GM18508 (cell line): ENCODE data around the gene PDLIM1.

Source experiments
- ATAC-seq: cut with Tn5 transposase; IDR thresholded peaks from one replicate; pipeline ENCODE4 v1.9.1; 2021; ENCODE audit warnings: moderate number of reproducible peaks; ENCODE audit not compliant: insufficient read depth, unreplicated experiment

The PDLIM1 gene

GRCh38 chr10:95289921-95290421 lies 832 bp downstream of the PDLIM1 start:
- ATAC-seq = no peak

GRCh38 chr10:95289003-95289920 lies 1.5 kb downstream of the PDLIM1 start:
- ATAC-seq = no peak

DNA sequence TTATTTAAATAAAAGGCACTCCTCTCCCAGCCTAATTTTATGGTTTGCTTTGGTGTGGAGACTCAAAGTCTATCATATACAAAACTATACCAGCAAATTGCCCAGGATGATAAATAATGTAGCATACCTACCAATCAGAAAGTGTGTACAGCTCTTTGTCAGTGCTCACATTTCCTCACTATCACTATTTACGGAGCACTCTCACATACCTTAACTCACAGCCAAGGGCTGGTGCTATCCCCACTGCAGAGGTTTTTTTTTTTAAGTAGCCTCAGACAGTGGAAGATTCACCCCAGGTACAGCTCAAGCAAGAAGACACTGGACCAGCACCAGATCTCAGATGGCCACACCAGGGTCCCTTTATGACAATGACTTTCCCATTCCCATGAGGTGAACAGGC lies 2.5 kb downstream of the PDLIM1 start:
- no peak for ATAC-seq

DNA sequence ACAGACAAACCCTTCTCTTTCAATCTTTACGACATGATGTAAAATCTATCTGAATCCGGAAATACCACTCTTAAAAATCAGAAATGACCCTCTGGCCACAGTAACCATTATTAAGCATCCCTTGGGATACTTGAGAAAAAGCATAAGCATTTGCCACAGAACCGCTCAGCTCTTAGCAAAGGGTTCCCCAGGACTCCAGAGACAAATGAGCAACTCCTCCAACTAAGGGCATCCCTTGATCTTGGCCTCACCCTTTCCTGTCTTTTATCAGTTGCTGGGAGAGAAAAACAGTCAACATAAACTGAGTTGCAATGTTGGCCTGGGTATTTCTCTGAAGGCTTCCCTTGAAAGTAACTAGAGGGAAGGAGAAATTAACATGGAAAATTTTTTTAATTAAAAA lies 3.5 kb downstream of the PDLIM1 start:
- ATAC-seq = no peak

DNA sequence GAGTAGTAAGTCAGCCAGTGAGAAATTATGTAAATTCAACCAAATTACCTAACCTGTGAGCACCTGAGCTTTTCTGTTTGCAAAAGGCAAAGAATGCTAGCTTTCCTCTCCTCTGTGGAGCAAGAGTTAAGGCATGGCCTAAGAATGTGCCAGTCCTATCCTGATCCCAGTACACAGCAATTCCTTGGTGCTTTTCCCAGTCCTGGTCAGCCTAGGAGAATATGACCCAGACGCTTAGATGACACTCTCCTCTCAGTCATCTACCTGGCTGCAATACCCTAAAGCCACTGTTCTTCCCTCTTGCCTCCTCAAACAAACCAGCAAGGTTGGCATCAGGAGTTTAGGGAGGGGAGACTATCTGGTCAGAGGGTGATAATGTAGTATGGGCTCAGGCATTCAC lies 4.1 kb downstream of the PDLIM1 start:
- ATAC-seq = no peak

- no peak for ATAC-seq
Measured at GRCh38 chr10:95285556-95285955, 5.2 kb downstream of the PDLIM1 start.

- no peak for ATAC-seq
Measured at GRCh38 chr10:95284807-95285206, 6.0 kb downstream of the PDLIM1 start.

DNA sequence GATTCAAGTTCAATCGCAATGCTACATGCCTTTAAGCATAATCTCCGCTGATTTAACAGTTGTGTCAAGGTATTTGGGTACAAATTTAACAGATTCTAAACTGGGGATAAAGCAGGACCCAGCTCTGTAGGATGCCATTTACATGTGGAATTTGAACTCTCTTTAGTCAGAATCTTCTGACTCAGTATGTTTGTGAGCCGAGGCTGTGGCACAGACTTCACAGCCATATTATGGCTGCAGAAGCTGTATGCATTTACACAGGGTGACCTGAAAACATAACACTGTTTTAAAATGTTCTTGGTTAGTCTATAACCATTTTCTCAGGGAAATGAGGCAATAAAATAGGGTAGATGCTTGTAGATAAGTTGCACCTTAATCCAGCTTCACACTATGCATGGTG lies 8.7 kb downstream of the PDLIM1 start:
- ATAC-seq = no peak

- ATAC-seq = no peak
Measured at GRCh38 chr10:95281206-95281605, 9.6 kb downstream of the PDLIM1 start.

GRCh38 chr10:95280637-95281036 lies 10.2 kb downstream of the PDLIM1 start:
- no peak for ATAC-seq

- ATAC-seq = no peak
Measured at GRCh38 chr10:95279042-95279820, 11.6 kb downstream of the PDLIM1 start.

DNA sequence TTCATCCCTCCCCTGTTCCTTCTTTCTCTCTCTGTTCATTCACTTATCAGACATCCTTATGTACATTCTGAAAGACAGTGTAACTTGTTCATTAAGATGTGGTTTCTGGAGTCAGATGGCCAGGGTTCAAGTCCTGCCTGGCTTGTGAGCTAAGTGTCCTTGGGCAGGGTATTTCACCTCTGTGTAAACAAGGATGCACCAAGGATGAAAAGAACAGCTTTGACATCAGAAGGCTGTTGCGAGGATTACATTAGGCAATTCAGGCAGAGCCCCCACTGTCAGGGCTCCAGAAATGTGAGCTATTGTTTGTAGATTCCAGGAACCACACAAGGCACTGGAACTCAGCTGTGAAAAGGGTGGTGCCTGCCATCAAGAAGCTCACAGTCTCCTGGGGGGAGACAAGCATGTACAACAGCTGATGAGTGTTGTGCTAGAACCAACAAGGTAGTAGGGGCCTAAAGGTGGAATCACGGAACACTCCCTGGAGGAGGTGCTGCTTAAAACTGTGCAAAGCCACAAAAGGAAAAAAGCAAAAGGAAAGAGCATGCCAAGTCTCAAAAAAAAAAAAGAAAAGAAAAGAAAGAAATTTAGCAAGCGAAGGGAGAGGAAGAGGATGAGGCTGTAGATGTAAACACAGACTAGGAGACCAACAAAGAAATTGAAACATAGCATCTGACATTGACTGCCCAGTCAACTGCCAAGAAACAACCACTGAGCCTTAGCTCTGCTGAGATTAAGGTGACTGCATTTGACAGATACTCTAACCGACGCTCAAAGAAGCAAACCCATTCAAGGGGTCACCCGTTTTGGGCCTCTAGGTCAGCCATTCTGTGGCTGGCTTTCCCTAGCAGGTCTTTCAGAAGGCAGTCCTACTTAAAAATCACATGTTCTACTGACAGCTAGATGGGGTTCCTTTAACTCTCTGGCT lies 12.5 kb downstream of the PDLIM1 start:
- ATAC-seq = no peak

- no peak for ATAC-seq
Measured at GRCh38 chr10:95277614-95278013, 13.2 kb downstream of the PDLIM1 start.

GRCh38 chr10:95277201-95277570 lies 13.6 kb downstream of the PDLIM1 start:
- ATAC-seq = no peak

DNA sequence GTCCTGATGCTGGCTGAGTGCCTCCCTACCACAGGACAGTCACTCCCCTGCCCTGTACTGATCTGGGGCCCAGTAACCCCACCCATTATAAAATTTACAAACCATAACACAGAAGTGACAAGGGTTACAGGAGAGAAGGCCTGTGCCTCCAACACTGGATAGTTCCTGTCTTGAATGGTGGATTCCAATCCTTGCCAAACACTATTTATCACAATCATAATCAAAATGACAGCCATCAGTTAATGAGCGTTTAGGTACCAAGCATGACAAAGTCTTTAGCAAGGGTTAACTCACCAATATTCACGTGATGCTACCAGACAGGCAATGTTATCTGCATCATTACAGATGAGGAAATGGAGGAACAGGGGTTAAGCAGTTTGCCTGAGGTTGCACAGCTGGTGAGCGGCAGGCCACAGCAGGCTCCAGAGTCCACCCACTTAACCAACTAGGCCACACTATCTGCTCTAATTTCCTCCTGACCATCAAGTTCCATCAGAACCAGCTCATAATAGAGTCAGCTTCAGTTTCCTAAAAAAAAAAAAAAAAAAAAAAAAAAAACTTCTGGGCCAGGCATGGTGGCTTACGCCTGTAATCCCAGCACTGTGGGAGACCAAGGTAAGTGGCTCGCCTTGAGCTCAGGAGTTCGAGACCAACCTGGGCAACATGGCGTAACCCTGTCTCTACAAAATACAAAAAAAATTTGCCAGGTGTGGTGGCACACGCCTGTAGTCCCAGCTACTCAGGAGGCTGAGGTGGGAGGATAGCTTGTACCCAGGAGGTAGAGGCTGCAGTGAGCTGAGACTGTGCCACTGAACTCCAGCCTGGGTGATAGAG lies 14.2 kb downstream of the PDLIM1 start:
- no peak for ATAC-seq

GRCh38 chr10:95275726-95276366 lies 15.0 kb downstream of the PDLIM1 start:
- no peak for ATAC-seq

- ATAC-seq = no peak
Measured at GRCh38 chr10:95273393-95274312, 17.1 kb downstream of the PDLIM1 start.

GRCh38 chr10:95268438-95268837 lies 22.4 kb downstream of the PDLIM1 start:
- no peak for ATAC-seq
